ENCODE data around the gene BDKRB1.

BDKRB1 gene

GRCh38 chr14:96285667-96286066, 29.7 kb downstream of the BDKRB1 start:
- no peak for DNase-seq

- no peak for DNase-seq
These were observed 30.2 kb downstream of the BDKRB1 start for GRCh38 chr14:96286251-96286650.

- no peak for DNase-seq
These were observed 31.8 kb downstream of the BDKRB1 start for GRCh38 chr14:96287856-96288255.

GRCh38 chr14:96294246-96294645, 38.2 kb downstream of the BDKRB1 start:
- DNase-seq: no peak

GRCh38 chr14:96297000-96297399, 41.0 kb downstream of the BDKRB1 start:
- peak; percentile 25 for DNase-seq

- DNase-seq: no peak
These were observed 42.0 kb downstream of the BDKRB1 start for GRCh38 chr14:96297997-96298515.

DNA sequence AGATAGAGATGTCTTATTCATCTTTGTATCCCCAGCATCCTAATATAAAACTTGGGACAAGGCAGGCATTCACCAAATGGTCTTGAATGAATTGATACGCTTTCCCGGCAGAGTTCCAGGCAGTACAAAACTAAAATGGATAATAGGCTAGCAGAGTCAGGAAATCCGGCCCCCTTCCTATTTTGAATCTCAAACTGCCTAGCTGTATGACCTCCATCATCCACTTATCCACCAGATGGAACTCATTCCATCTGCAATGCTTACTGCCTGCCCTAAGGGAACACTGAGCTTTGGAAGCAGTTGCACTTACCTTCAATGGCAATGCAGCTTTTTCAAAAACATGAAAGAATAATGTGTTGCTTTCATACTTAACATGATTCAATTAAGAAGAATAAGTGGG, 43.4 kb downstream of the BDKRB1 start:
- DNase-seq: no peak

DNA sequence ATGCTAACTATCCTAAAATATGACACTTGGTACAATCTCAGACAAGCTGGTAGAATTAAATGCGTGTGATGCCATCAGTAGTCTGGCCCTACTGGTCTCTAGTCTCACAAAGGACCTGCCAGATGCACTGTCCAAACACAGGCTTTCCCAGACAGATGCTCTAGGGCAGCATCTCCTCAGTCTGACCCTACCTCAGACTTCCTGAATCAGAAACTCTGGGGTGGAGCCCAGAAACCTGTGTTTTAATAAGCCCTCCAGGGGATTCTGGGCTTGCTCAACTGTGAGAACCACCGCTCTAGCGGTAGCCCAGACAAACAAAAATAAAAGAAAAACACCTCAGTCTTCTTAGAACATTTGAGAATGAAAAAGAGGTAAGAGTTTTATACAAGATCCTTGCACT, 48.0 kb downstream of the BDKRB1 start:
- DNase-seq: no peak

GRCh38 chr14:96304956-96305355, 48.9 kb downstream of the BDKRB1 start:
- DNase-seq: no peak

DNA sequence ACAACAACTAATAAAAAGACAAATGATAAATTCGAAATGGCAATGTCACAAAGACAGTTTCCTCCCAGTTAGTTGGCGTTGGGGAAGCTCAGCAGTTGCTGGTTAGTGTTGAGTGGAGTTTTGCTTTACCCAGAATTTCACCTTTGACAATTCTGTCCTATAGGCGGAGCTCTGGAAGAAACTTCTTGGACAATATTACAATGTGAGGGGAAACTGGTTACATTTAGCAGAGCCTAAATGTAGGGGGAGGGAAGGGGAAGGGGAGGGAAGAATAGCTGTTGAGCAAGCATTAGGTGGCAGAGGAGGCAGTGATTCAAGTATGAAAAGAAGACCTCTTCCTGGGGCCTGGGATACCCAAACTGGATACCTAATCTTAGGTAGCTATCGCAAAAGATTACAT, 51.4 kb downstream of the BDKRB1 start:
- no peak for DNase-seq

DNA sequence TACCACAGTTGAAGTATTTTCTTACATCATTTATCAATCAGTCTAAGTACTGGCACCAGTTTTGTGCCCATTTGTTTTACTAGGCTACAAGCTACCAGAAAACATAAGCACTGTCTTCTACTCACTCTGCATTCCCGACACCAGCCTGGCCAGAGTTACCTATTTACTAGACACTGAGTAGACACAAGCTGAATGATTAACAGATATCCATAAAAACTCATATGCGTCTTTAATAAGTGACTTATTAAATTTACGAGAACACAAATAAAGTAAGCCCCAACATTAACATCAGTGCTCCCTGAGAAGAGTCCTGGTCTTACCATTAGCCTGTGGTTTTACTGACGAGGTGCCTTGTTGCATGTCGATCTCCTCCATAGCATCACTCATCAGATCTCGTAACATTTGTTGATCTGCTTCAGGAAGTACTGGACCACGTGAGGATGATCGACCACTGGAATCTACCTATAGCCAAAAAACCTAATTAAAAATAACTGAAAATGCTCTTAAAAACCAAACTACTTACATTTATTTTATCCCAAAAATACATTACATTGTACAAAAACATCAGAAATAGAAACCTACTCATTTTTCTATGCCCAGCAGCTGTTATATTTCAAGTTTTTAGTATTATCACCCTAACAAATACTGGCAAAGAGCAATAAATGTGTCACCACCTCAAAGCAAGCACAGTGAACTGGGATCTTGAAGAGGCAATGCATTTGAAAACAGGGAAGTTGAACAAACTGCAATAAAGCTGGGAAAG, 53.3 kb downstream of the BDKRB1 start:
- DNase-seq: no peak

DNA sequence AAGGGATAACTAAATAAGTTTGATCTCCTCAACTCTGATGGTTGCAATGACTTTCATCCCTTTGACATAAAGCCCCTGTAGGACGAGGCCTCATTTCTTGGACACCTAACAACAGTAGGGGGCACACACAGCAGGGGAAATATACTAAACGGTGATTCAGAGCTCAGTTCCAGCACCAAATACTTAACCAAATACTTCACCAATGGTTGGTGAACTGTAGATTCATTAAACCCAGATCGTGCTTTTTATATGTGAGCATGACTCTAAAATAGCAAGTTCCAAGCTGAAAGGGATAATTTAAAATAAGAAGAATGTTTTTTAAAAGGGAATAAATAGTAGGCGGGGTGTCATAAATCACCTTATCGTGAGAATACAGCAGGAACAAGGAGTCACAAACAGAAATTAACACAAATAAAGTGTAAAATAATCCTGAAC, 53.9 kb downstream of the BDKRB1 start:
- no peak for DNase-seq

- DNase-seq: no peak
These were observed 54.9 kb downstream of the BDKRB1 start for GRCh38 chr14:96310906-96311305.

Measured in central memory CD4-positive, alpha-beta T cell (primary cell).